ENCODE measurements around the gene THAP2. TPM values are rescaled to one million over a fixed set of nuclear protein-coding genes. Genes with fewer than 3 reads are reported as not detected.

Gene THAP2
- total RNA-seq, 3 donors from 2014 or later (not counting 1 experiment from before 2014, with no cell fraction given) = 17.2 to 34.2 (median 31.1) TPM

- no peak overlapping the region for H3K27ac ChIP-seq (ENCODE audit: low read length)
- peaks cover 86% of the 10 kb centered on the region for H3K36me3 ChIP-seq (ENCODE audit: control insufficient read depth, insufficient read depth, low read length)
- DNase-seq (no peak), ATAC-seq (no peak)
- no peak for TF ChIP-seq CTCF (IDR thresholded peaks at IDR 0.05)
- no peaks in the 10 kb centered on the region for H3K9me3 ChIP-seq (ENCODE audit: control insufficient read depth, insufficient read depth, low read length)
- H3K4me3 ChIP-seq (ENCODE audit: low read length) = no peak overlapping the region
- no peaks in the 10 kb centered on the region for H3K4me1 ChIP-seq (ENCODE audit: control insufficient read depth, insufficient read depth, low read length)
- Mint-ChIP-seq H3K4me3 (no peak overlapping the region), H3K9me3 (no peaks in the 10 kb centered on the region), H3K27me3 (ENCODE audit: low read depth in 2 of 2) (no peaks in the 10 kb centered on the region), H3K36me3 (peaks cover 16% of the 10 kb centered on the region), H3K4me1 (peaks cover 13 to 15% of the 10 kb centered on the region in 2 donors), H3K27ac (peak overlapping the region; percentile 41 to 68)
- no peaks in the 10 kb centered on the region for H3K27me3 ChIP-seq (ENCODE audit: control insufficient read depth, insufficient read depth, low read length)
- intact Hi-C loops (cut with micrococcal nuclease) = no loop called here
These were observed 25.6 kb upstream of the THAP2 start for GRCh38 chr12:71638499-71638898.

GRCh38 chr12:71639341-71639760 lies 24.8 kb upstream of the THAP2 start:
- TF ChIP-seq CTCF (IDR thresholded peaks at IDR 0.05) = no peak
- Histone ChIP-seq H3K27ac (ENCODE audit: low read length) (no peak overlapping the region), H3K36me3 (ENCODE audit: control insufficient read depth, insufficient read depth, low read length) (peaks cover 86% of the 10 kb centered on the region), H3K4me3 (ENCODE audit: low read length) (no peak overlapping the region), H3K4me1 (ENCODE audit: control insufficient read depth, insufficient read depth, low read length) (no peaks in the 10 kb centered on the region), H3K27me3 (ENCODE audit: control insufficient read depth, insufficient read depth, low read length) (no peaks in the 10 kb centered on the region), H3K9me3 (ENCODE audit: control insufficient read depth, insufficient read depth, low read length) (no peaks in the 10 kb centered on the region)
- ATAC-seq = peak; percentile 24 to 43 (median 30)
- peak in 1 of 2 donors; percentile 14 for DNase-seq
- H3K4me1 Mint-ChIP-seq = peaks cover 15 to 18% of the 10 kb centered on the region in 2 donors
- peaks cover 22% of the 10 kb centered on the region for H3K36me3 Mint-ChIP-seq
- no peak overlapping the region for H3K4me3 Mint-ChIP-seq
- 85% methylated on average over 2 of the region's 2 CpGs for WGBS (ENCODE audit: insufficient coverage)
- H3K27me3 Mint-ChIP-seq (ENCODE audit: low read depth in 2 of 2) = no peaks in the 10 kb centered on the region
- intact Hi-C loops (cut with micrococcal nuclease) = no loop called here
- H3K27ac Mint-ChIP-seq = peak overlapping the region; percentile 41 to 68
- H3K9me3 Mint-ChIP-seq = no peaks in the 10 kb centered on the region

- ATAC-seq = peak in 1 of 3 donors; percentile 13
- no peaks in the 10 kb centered on the region for H3K9me3 ChIP-seq (ENCODE audit: control insufficient read depth, insufficient read depth, low read length)
- TF ChIP-seq CTCF (IDR thresholded peaks at IDR 0.05) = no peak
- no peaks in the 10 kb centered on the region for H3K27me3 ChIP-seq (ENCODE audit: control insufficient read depth, insufficient read depth, low read length)
- no peak for DNase-seq
- no peaks in the 10 kb centered on the region for H3K4me1 ChIP-seq (ENCODE audit: control insufficient read depth, insufficient read depth, low read length)
- peaks cover 23% of the 10 kb centered on the region for H3K36me3 Mint-ChIP-seq
- no peak overlapping the region for H3K4me3 Mint-ChIP-seq
- no peaks in the 10 kb centered on the region for H3K27me3 Mint-ChIP-seq (ENCODE audit: low read depth in 2 of 2)
- H3K36me3 ChIP-seq (ENCODE audit: control insufficient read depth, insufficient read depth, low read length) = peaks cover 86% of the 10 kb centered on the region
- intact Hi-C loops (cut with micrococcal nuclease) = no loop called here
- H3K9me3 Mint-ChIP-seq = no peaks in the 10 kb centered on the region
- peaks cover 18 to 19% of the 10 kb centered on the region in 2 donors for H3K4me1 Mint-ChIP-seq
- H3K27ac ChIP-seq (ENCODE audit: low read length) = no peak overlapping the region
- WGBS (ENCODE audit: insufficient coverage) = 98% methylated on average over 2 of the region's 2 CpGs
- H3K4me3 ChIP-seq (ENCODE audit: low read length) = no peak overlapping the region
- H3K27ac Mint-ChIP-seq = peak overlapping the region in 1 of 2 donors; percentile 68
These were observed 23.8 kb upstream of the THAP2 start for GRCh38 chr12:71640316-71640715.

GRCh38 chr12:71641390-71641789 lies 22.7 kb upstream of the THAP2 start:
- Mint-ChIP-seq H3K27me3 (ENCODE audit: low read depth in 2 of 2) (no peaks in the 10 kb centered on the region), H3K27ac (peak overlapping the region; percentile 6 to 47), H3K4me1 (peaks cover 16 to 19% of the 10 kb centered on the region in 2 donors), H3K4me3 (no peak overlapping the region), H3K36me3 (peaks cover 25% of the 10 kb centered on the region), H3K9me3 (no peaks in the 10 kb centered on the region)
- no peak overlapping the region for H3K27ac ChIP-seq (ENCODE audit: low read length)
- H3K4me1 ChIP-seq (ENCODE audit: control insufficient read depth, insufficient read depth, low read length) = no peaks in the 10 kb centered on the region
- peaks cover 86% of the 10 kb centered on the region for H3K36me3 ChIP-seq (ENCODE audit: control insufficient read depth, insufficient read depth, low read length)
- no peak overlapping the region for H3K4me3 ChIP-seq (ENCODE audit: low read length)
- no CpG with 5 or more reads among the region's 2 CpGs for WGBS (ENCODE audit: insufficient coverage)
- no peak for TF ChIP-seq CTCF (IDR thresholded peaks at IDR 0.05)
- ATAC-seq (no peak), DNase-seq (no peak)
- H3K9me3 ChIP-seq (ENCODE audit: control insufficient read depth, insufficient read depth, low read length) = no peaks in the 10 kb centered on the region
- intact Hi-C loops (cut with micrococcal nuclease) = no loop called here
- no peaks in the 10 kb centered on the region for H3K27me3 ChIP-seq (ENCODE audit: control insufficient read depth, insufficient read depth, low read length)

All from natural killer cell (primary cell).